ENCODE measurements around the gene SETDB2. TPM values are rescaled to one million over a fixed set of nuclear protein-coding genes. Genes with fewer than 3 reads are reported as not detected.

Gene SETDB2
- total RNA-seq, 2 donors from 2014 or later = 9.0 to 9.1 TPM

GRCh38 chr13:49512578-49512977 is 68.5 kb downstream of the SETDB2 start:
- ATAC-seq (ENCODE audit: insufficient number of reproducible peaks, low FRiP score, low read depth) (no peak), DNase-seq (ENCODE audit: low spot score) (no peak)
- Histone ChIP-seq H3K4me1 (ENCODE audit: control insufficient read depth in 1 of 2, low read depth in 2 of 2) (no peaks in the 10 kb centered on the region), H3K36me3 (peaks cover 11% of the 10 kb centered on the region), H3K27me3 (replicated peaks; ENCODE audit: insufficient read depth) (no peaks in the 10 kb centered on the region), H3K27ac (no peak overlapping the region), H3K9me3 (no peaks in the 10 kb centered on the region), H3K4me3 (no peak overlapping the region)
- TF ChIP-seq, protein P1, sequence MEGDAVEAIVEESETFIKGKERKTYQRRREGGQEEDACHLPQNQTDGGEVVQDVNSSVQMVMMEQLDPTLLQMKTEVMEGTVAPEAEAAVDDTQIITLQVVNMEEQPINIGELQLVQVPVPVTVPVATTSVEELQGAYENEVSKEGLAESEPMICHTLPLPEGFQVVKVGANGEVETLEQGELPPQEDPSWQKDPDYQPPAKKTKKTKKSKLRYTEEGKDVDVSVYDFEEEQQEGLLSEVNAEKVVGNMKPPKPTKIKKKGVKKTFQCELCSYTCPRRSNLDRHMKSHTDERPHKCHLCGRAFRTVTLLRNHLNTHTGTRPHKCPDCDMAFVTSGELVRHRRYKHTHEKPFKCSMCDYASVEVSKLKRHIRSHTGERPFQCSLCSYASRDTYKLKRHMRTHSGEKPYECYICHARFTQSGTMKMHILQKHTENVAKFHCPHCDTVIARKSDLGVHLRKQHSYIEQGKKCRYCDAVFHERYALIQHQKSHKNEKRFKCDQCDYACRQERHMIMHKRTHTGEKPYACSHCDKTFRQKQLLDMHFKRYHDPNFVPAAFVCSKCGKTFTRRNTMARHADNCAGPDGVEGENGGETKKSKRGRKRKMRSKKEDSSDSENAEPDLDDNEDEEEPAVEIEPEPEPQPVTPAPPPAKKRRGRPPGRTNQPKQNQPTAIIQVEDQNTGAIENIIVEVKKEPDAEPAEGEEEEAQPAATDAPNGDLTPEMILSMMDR (IDR thresholded peaks at IDR 0.05) = no peak

DNA sequence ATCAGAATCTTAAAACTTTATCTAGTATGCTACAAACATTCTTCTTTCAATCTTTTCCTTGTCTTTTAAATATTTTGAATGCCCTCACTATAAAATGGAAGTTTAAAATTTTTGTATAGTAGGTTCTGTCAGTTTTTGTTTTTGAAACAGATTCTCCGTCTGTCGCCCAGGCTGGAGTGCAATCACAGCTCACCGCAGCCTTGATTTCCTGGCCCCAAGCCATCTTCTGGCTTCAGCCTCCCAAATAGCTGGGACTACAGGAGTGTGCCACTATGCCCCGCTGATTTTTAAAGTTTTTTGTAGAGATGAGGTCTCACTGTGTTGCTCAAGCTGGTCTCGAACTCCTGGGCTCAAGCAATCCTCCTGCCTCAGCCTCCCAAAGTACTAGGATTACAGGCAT is 72.4 kb downstream of the SETDB2 start:
- ATAC-seq (ENCODE audit: insufficient number of reproducible peaks, low FRiP score, low read depth) (no peak), DNase-seq (ENCODE audit: low spot score) (no peak)
- H3K4me3 ChIP-seq = no peak overlapping the region
- H3K27me3 ChIP-seq (replicated peaks; ENCODE audit: insufficient read depth) = no peaks in the 10 kb centered on the region
- peaks cover 21% of the 10 kb centered on the region for H3K36me3 ChIP-seq
- TF ChIP-seq, protein P1 (IDR thresholded peaks at IDR 0.05) = no peak
- H3K4me1 ChIP-seq (ENCODE audit: control insufficient read depth in 1 of 2, low read depth in 2 of 2) = no peaks in the 10 kb centered on the region
- H3K9me3 ChIP-seq = no peaks in the 10 kb centered on the region
- no peak overlapping the region for H3K27ac ChIP-seq

DNA sequence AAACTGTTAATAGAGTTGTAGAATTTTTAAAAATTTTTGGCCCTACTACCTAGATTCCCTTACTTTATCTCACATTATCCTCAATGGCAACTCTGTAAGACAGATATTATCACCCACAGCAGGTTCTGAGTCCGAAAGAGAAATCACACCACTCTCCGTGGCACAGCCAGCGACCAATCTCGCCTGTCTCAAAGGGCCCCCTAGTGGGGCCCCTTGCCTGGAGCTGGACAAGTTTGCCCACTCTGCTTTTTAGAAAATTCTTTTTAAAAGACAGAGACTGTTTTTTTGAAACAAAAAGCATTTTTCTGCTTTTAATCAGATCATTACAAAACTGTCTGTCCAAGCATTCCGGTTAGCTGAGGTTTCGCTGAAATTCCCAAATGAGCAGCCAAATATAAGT is 73.4 kb downstream of the SETDB2 start:
- ATAC-seq (ENCODE audit: insufficient number of reproducible peaks, low FRiP score, low read depth) (no peak), DNase-seq (ENCODE audit: low spot score) (no peak)
- no peak overlapping the region for H3K27ac ChIP-seq

GRCh38 chr13:49521224-49521623 is 77.2 kb downstream of the SETDB2 start:
- no peak overlapping the region for H3K27ac ChIP-seq
- peaks cover 25% of the 10 kb centered on the region for H3K36me3 ChIP-seq
- no peak for ATAC-seq (ENCODE audit: insufficient number of reproducible peaks, low FRiP score, low read depth)
- TF ChIP-seq, protein P1 (IDR thresholded peaks at IDR 0.05) = no peak
- no peaks in the 10 kb centered on the region for H3K9me3 ChIP-seq
- no peaks in the 10 kb centered on the region for H3K27me3 ChIP-seq (replicated peaks; ENCODE audit: insufficient read depth)
- no peak overlapping the region for H3K4me3 ChIP-seq
- no peaks in the 10 kb centered on the region for H3K4me1 ChIP-seq (ENCODE audit: control insufficient read depth in 1 of 2, low read depth in 2 of 2)
- no peak for DNase-seq (ENCODE audit: low spot score)

More for the DNA sequence above, 73.4 kb downstream of the SETDB2 start:
- H3K36me3 ChIP-seq = peaks cover 26% of the 10 kb centered on the region
- TF ChIP-seq, protein P1 (IDR thresholded peaks at IDR 0.05) = no peak
- H3K9me3 ChIP-seq = no peaks in the 10 kb centered on the region
- H3K27me3 ChIP-seq (replicated peaks; ENCODE audit: insufficient read depth) = no peaks in the 10 kb centered on the region
- H3K4me3 ChIP-seq = no peak overlapping the region
- no peaks in the 10 kb centered on the region for H3K4me1 ChIP-seq (ENCODE audit: control insufficient read depth in 1 of 2, low read depth in 2 of 2)

DNA sequence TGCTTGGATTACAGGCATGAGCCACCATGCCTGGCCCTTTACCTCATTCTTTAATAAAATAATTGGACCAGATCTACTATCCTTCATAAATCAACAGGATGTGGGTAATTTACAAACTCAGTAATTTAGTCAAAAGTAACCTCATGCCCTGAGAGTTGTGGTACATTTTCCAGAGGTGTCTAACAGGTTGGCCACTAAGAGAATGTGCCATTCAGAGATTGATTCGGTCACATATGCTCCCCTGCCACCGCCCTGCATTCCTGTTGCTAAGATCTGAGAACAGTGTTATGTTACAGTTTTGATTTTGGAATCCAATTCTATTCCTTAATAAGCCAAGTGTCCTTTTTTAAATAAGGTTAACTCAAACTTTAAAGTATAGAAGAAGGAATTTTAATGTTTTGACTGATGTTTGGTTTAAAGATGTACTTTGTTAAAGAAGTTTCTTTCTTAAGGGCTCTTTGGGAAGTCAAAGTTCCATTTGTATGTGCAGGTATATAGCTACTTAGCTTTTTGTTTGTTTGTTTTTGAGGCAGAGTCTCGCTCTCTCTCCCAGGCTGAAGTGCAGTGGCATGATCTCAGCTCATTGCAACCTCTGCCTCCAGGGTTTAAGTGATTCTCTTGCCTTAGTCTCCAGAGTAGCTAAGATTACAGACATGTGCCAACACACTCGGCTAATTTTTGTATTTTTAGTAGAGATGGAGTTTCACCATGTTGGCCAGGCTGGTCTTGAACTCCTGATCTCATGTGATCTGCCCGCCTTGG is 80.8 kb downstream of the SETDB2 start:
- Histone ChIP-seq H3K36me3 (peaks cover 22% of the 10 kb centered on the region), H3K27ac (no peak overlapping the region), H3K4me1 (ENCODE audit: control insufficient read depth in 1 of 2, low read depth in 2 of 2) (no peaks in the 10 kb centered on the region), H3K4me3 (no peak overlapping the region), H3K27me3 (replicated peaks; ENCODE audit: insufficient read depth) (no peaks in the 10 kb centered on the region), H3K9me3 (no peaks in the 10 kb centered on the region)
- DNase-seq (ENCODE audit: low spot score) = no peak
- ATAC-seq (ENCODE audit: insufficient number of reproducible peaks, low FRiP score, low read depth) = no peak
- TF ChIP-seq, protein P1 (IDR thresholded peaks at IDR 0.05) = no peak

Data from thoracic aorta (tissue), 2 donors.